GM23248 (cell line): ENCODE measurements around the gene TLNRD1. TPM values are rescaled to one million over a fixed set of nuclear protein-coding genes. Genes with fewer than 3 reads are reported as not detected.
A peak's percentile ranks its signal among the peaks of the same experiment; 100 is the strongest.

ENCODE experiments used
- DNase-seq: peaks from one replicate; pipeline ENCODE4 v3.0.0-alpha.2; 2015
- H2AFZ ChIP-seq: fragments of 200-600 bp; sonication (generic); 2 replicates; pipeline ENCODE4 v1.6.1; 2016; ENCODE audit warnings: antibody characterized with exemption
- H3F3A ChIP-seq: fragments of 200-600 bp; sonication (generic); 2 replicates; pipeline ENCODE4 v1.6.1; 2016; ENCODE audit warnings: mild to moderate bottlenecking, antibody characterized with exemption, mixed run types; ENCODE audit not compliant: insufficient read depth
- H3K27ac ChIP-seq: fragments of 200-600 bp; sonication (generic); 2 replicates; pipeline ENCODE4 v1.5.1; 2016; ENCODE audit warnings: mild to moderate bottlenecking
- H3K27me3 ChIP-seq: fragments of 200-600 bp; sonication (generic); replicated peaks from 2 replicates; pipeline ENCODE4 v1.6.1; 2016; ENCODE audit warnings: mild to moderate bottlenecking; ENCODE audit not compliant: insufficient read depth
- H3K36me3 ChIP-seq: fragments of 200-600 bp; sonication (generic); 2 replicates; pipeline ENCODE4 v1.6.1; 2016; ENCODE audit warnings: low read depth, mild to moderate bottlenecking
- H3K4me1 ChIP-seq: fragments of 200-600 bp; sonication (generic); 2 replicates; pipeline ENCODE4 v1.6.1; 2016; ENCODE audit warnings: mild to moderate bottlenecking; ENCODE audit not compliant: insufficient read depth
- H3K4me2 ChIP-seq: fragments of 200-600 bp; sonication (generic); one replicate; pipeline ENCODE4 v1.6.1; 2016; ENCODE audit warnings: mild to moderate bottlenecking; ENCODE audit not compliant: unreplicated experiment
- H3K4me3 ChIP-seq: fragments of 200-600 bp; sonication (generic); 2 replicates; pipeline ENCODE4 v1.5.1; 2016; ENCODE audit warnings: mild to moderate bottlenecking
- H3K79me2 ChIP-seq: fragments of 200-600 bp; sonication (generic); 2 replicates; pipeline ENCODE4 v1.6.1; 2016; ENCODE audit warnings: mild to moderate bottlenecking; ENCODE audit not compliant: insufficient read depth
- H3K9ac ChIP-seq: fragments of 200-600 bp; sonication (generic); 2 replicates; pipeline ENCODE4 v1.6.1; 2016; ENCODE audit warnings: mild to moderate bottlenecking
- H3K9me2 ChIP-seq: fragments of 200-600 bp; sonication (generic); 2 replicates; pipeline ENCODE4 v1.6.1; 2016; ENCODE audit warnings: mixed run types, mild to moderate bottlenecking, moderate library complexity; ENCODE audit not compliant: insufficient read depth
- H3K9me3 ChIP-seq: fragments of 200-600 bp; sonication (generic); one replicate; pipeline ENCODE4 v1.6.1; 2017; ENCODE audit warnings: low read depth
- H4K20me1 ChIP-seq: fragments of 200-600 bp; sonication (generic); 2 replicates; pipeline ENCODE4 v1.6.0; 2016; ENCODE audit not compliant: insufficient read depth
- EZH2 ChIP-seq: fragments of 200-600 bp; sonication (generic); IDR thresholded peaks from 2 replicates; pipeline ENCODE4 v1.6.1; 2018; ENCODE audit warnings: antibody characterized with exemption, mild to moderate bottlenecking; ENCODE audit not compliant: insufficient read depth, poor library complexity, severe bottlenecking
- EZH2phosphoT487 ChIP-seq: fragments of 200-600 bp; sonication (generic); IDR thresholded peaks from 2 replicates; pipeline ENCODE4 v1.6.1; 2018; ENCODE audit warnings: antibody characterized with exemption, moderate library complexity, mild to moderate bottlenecking, low read depth; ENCODE audit not compliant: insufficient read depth
- WGBS, 2 experiments: methylation state at CpG; one replicate each; pipeline ENCODE4 v1.1.6; 2015 to 2017; ENCODE audit warnings: low lambda C conversion rate in 2 of 2, low coverage in 1 of 2; ENCODE audit errors: missing lambda C conversion rate in 2 of 2; 5-methylcytosine and 5-hydroxymethylcytosine counted together
- in situ Hi-C: fragments of 300-500 bp; cut with MboI; formaldehyde crosslinking; loops from 2 replicates; pipeline ENCODE4 v1.15.0; 2020
- polyA plus RNA-seq: library from polyadenylated mRNA; unstranded; fragments of >200 nt; fragmentation: Nextera tagmentation; extraction: Ambion mirVana; gene quantifications from 2 replicates; pipeline ENCODE4 v1.2.1, GENCODE V29; 2016
- total RNA-seq: library from RNA; depleted of rRNA; stranded (reverse); fragments of >200 nt; shearing (Covaris generic); gene quantifications from 2 replicates; pipeline ENCODE4 v1.2.3, GENCODE V29; 2014

TLNRD1 gene
- total and polyA plus RNA-seq, 2 experiments from 2014 or later = 2.9 to 11.5 TPM

- H3K79me2 ChIP-seq = peaks cover 37% of the 10 kb centered on the region
- 5 to 7% methylated on average over 19 to 21 of the region's 21 CpGs for WGBS, 2 experiments
These were observed 539 bp upstream of the TLNRD1 start for GRCh38 chr15:81000144-81000623.

GRCh38 chr15:81001152-81002008 is 657 bp downstream of the TLNRD1 start:
- H3K36me3 ChIP-seq = no peaks in the 10 kb centered on the region
- H3F3A ChIP-seq = peaks cover 23% of the 10 kb centered on the region; the same call in 1 of the 2 replicates
- H3K27me3 ChIP-seq = no peaks in the 10 kb centered on the region
- no peaks in the 10 kb centered on the region for H3K9me2 ChIP-seq
- peak overlapping the region; percentile 95 for H3K27ac ChIP-seq
- TF ChIP-seq EZH2phosphoT487 = no peak
- TF ChIP-seq EZH2 = no peak
- peak overlapping the region; percentile 97 for H3K9ac ChIP-seq
- in situ Hi-C loops = no loop called here
- H4K20me1 ChIP-seq = peaks cover 10% of the 10 kb centered on the region; the same call in 1 of the 2 replicates
- peak overlapping the region; percentile 89 for H3K4me3 ChIP-seq
- peak; percentile 89 for DNase-seq
- H3K79me2 ChIP-seq = peaks cover 49% of the 10 kb centered on the region
- H2AFZ ChIP-seq = peak overlapping the region; percentile 74
- H3K4me1 ChIP-seq = peaks cover 33% of the 10 kb centered on the region
- 1% methylated on average over 77 to 92 of the region's 110 CpGs for WGBS, 2 experiments
- H3K4me2 ChIP-seq = peak overlapping the region; percentile 80
- H3K9me3 ChIP-seq = no peaks in the 10 kb centered on the region

More at GRCh38 chr15:81000144-81000623, 539 bp upstream of the TLNRD1 start:
- TF ChIP-seq EZH2phosphoT487 (no peak), EZH2 (no peak)
- H3K27me3 ChIP-seq = no peaks in the 10 kb centered on the region
- no peaks in the 10 kb centered on the region for H3K36me3 ChIP-seq
- peak overlapping the region; percentile 74 for H2AFZ ChIP-seq
- peaks cover 25% of the 10 kb centered on the region for H3K4me1 ChIP-seq
- no peaks in the 10 kb centered on the region for H3K9me3 ChIP-seq
- in situ Hi-C loops = no loop called here
- peak overlapping the region; percentile 89 for H3K4me3 ChIP-seq
- H4K20me1 ChIP-seq = peaks cover 5% of the 10 kb centered on the region; the same call in 1 of the 2 replicates
- DNase-seq = peak; percentile 48
- H3K9me2 ChIP-seq = no peaks in the 10 kb centered on the region
- peak overlapping the region; percentile 95 for H3K27ac ChIP-seq
- H3K4me2 ChIP-seq = peak overlapping the region; percentile 80
- peak overlapping the region; percentile 97 for H3K9ac ChIP-seq
- 0 out of 2 replicates have a peak, but pooled peaks cover 18% of the 10 kb centered on the region for H3F3A ChIP-seq

GRCh38 chr15:81002009-81002330 is 1.2 kb downstream of the TLNRD1 start:
- no peak for DNase-seq
- peak overlapping the region; percentile 16; the same call in 1 of the 2 replicates for H2AFZ ChIP-seq
- H3K27ac ChIP-seq = peak overlapping the region; percentile 95
- no peaks in the 10 kb centered on the region for H3K27me3 ChIP-seq
- H3K4me1 ChIP-seq = peaks cover 33% of the 10 kb centered on the region
- H3K9me3 ChIP-seq = no peaks in the 10 kb centered on the region
- TF ChIP-seq EZH2 = no peak
- no peak for TF ChIP-seq EZH2phosphoT487
- no peaks in the 10 kb centered on the region for H3K9me2 ChIP-seq
- in situ Hi-C loops = no loop called here
- peak overlapping the region; percentile 80 for H3K4me2 ChIP-seq
- 0 to 1% methylated on average over 22 to 29 of the region's 42 CpGs for WGBS, 2 experiments
- peaks cover 23% of the 10 kb centered on the region; the same call in 1 of the 2 replicates for H3F3A ChIP-seq
- H3K4me3 ChIP-seq = peak overlapping the region; percentile 89
- H3K36me3 ChIP-seq = no peaks in the 10 kb centered on the region
- H3K9ac ChIP-seq = peak overlapping the region; percentile 97
- peaks cover 54% of the 10 kb centered on the region for H3K79me2 ChIP-seq
- peaks cover 10% of the 10 kb centered on the region; the same call in 1 of the 2 replicates for H4K20me1 ChIP-seq

- DNase-seq = peak; percentile 57
- WGBS, 2 experiments = 51 to 53% methylated on average over 70 to 78 of the region's 89 CpGs
- H3K9me2 ChIP-seq = no peaks in the 10 kb centered on the region
- peaks cover 59% of the 10 kb centered on the region for H3K79me2 ChIP-seq
- peak overlapping the region; percentile 89 for H3K4me3 ChIP-seq
- H3K4me2 ChIP-seq = peak overlapping the region; percentile 80
- TF ChIP-seq EZH2phosphoT487 (no peak), EZH2 (no peak)
- peaks cover 33% of the 10 kb centered on the region for H3K4me1 ChIP-seq
- peak overlapping the region; percentile 95; the same call in 1 of the 2 replicates for H3K27ac ChIP-seq
- peaks cover 10% of the 10 kb centered on the region; the same call in 1 of the 2 replicates for H4K20me1 ChIP-seq
- no peak overlapping the region for H2AFZ ChIP-seq
- no peaks in the 10 kb centered on the region for H3K9me3 ChIP-seq
- in situ Hi-C loops = no loop called here
- no peaks in the 10 kb centered on the region for H3K36me3 ChIP-seq
- H3K27me3 ChIP-seq = no peaks in the 10 kb centered on the region
- peak overlapping the region; percentile 97 for H3K9ac ChIP-seq
- H3F3A ChIP-seq = peaks cover 24% of the 10 kb centered on the region; the same call in 1 of the 2 replicates
These were observed 1.8 kb downstream of the TLNRD1 start for GRCh38 chr15:81002331-81003096.
